Vagina (tissue), 2 donors: ENCODE measurements around the gene PCP4L1.

ENCODE experiments used
- POLR2A ChIP-seq, 2 donors: fragments of 450-650 bp; IDR thresholded peaks; one replicate each; pipeline ENCODE4 v1.6.1; 2017; ENCODE audit warnings: antibody characterized with exemption in 2 of 2, mild to moderate bottlenecking in 2 of 2, moderate library complexity in 2 of 2
- POLR2AphosphoS5 ChIP-seq, 2 donors: sonication (generic); formaldehyde crosslinking; IDR thresholded peaks; one replicate each; pipeline ENCODE4 v1.9.0; 2017; ENCODE audit warnings: antibody characterized with exemption in 2 of 2, mild to moderate bottlenecking in 2 of 2, low read depth in 1 of 2; ENCODE audit not compliant: insufficient read depth in 1 of 2
- TF ChIP-seq, protein P1 (sequence below), 3 experiments: fragments of 450-650 bp in 2 of 3; fragments of 200-600 bp in 1 of 3; sonication (generic) in 1 of 3; IDR thresholded peaks; one replicate each; pipeline ENCODE4 v1.5.1; 2017 to 2019; ENCODE audit warnings: antibody characterized with exemption in 3 of 3, mild to moderate bottlenecking in 2 of 3, moderate library complexity in 2 of 3

DNA sequence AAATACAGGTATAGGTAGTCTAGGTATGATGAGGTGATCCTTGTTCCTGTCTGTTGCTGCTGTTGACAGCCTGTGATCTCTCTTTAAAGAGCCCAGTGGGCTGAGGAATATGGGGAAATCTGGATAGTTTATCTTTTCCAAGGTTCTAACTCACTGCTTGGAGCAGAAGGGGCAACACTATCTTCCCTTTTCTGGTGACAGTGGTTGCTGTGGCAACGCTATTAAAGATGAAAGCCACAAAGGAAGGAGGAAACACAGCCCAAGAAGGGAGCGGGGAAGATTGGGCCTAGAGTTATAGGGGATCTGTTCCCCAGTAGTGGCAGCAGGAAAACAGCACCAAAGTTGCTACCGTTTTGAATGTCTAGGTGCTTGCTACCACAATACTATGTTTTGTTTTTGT is 8.8 kb downstream of the PCP4L1 start:
- TF ChIP-seq, protein P1, sequence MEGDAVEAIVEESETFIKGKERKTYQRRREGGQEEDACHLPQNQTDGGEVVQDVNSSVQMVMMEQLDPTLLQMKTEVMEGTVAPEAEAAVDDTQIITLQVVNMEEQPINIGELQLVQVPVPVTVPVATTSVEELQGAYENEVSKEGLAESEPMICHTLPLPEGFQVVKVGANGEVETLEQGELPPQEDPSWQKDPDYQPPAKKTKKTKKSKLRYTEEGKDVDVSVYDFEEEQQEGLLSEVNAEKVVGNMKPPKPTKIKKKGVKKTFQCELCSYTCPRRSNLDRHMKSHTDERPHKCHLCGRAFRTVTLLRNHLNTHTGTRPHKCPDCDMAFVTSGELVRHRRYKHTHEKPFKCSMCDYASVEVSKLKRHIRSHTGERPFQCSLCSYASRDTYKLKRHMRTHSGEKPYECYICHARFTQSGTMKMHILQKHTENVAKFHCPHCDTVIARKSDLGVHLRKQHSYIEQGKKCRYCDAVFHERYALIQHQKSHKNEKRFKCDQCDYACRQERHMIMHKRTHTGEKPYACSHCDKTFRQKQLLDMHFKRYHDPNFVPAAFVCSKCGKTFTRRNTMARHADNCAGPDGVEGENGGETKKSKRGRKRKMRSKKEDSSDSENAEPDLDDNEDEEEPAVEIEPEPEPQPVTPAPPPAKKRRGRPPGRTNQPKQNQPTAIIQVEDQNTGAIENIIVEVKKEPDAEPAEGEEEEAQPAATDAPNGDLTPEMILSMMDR (IDR thresholded peaks at IDR 0.05), result no peak
- TF ChIP-seq POLR2A (IDR thresholded peaks at IDR 0.05) (no peak), POLR2AphosphoS5 (IDR thresholded peaks at IDR 0.05; ENCODE audit: insufficient read depth in 1 of 2, low read depth in 1 of 2) (no peak)
